Measurements from ENCODE around the gene HAP1.
A peak's percentile ranks its signal among the peaks of the same experiment; 100 is the strongest.
"Not testable (repeated sequence)": the region's sequence is repeated elsewhere in the genome, so short reads cannot be mapped to it uniquely, and the experiment has no call there.

The HAP1 gene

DNA sequence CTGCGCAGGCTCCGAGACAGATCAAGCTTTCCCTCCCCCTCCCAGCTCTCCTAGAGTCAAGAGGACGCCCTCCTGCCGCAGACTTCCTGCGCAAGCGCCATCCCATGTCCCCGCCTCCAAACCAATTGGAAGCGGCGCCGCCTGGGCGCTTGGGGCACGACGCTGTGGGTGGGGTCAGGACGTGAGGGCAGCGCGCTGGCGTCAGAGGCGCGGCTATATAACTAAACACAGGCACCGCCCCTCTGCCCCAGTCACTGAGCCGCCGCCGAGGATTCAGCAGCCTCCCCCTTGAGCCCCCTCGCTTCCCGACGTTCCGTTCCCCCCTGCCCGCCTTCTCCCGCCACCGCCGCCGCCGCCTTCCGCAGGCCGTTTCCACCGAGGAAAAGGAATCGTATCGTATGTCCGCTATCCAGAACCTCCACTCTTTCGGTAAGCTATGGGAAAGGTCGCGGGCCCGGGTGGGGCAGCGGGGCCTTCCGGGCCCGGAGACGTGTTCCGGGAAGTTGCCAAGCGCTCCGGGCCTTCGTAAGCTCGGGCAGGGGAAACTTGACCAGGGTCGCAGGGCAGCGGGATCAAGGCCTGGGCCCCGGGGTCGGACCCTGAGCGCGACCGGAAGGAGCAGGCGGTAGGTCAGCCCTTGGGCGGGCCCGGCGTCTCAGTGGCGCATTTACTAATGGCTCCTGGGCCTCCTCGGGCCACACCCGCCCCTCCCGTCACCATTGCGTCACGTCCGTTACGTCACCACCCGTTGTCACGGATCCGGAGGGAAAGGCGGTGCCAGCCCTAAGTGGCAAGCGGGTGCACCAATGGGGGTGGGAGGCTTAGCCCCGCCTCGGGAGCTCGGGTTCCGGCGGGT, 45.6 kb downstream of the HAP1 start, which contains the start of gene EIF1:
Gene EIF1 (plus strand): TSS at position 245 of the 856 bp plus-strand sequence. CDS start 154 bp downstream, at position 399.
- DNase-seq: peak; percentile 100

DNA sequence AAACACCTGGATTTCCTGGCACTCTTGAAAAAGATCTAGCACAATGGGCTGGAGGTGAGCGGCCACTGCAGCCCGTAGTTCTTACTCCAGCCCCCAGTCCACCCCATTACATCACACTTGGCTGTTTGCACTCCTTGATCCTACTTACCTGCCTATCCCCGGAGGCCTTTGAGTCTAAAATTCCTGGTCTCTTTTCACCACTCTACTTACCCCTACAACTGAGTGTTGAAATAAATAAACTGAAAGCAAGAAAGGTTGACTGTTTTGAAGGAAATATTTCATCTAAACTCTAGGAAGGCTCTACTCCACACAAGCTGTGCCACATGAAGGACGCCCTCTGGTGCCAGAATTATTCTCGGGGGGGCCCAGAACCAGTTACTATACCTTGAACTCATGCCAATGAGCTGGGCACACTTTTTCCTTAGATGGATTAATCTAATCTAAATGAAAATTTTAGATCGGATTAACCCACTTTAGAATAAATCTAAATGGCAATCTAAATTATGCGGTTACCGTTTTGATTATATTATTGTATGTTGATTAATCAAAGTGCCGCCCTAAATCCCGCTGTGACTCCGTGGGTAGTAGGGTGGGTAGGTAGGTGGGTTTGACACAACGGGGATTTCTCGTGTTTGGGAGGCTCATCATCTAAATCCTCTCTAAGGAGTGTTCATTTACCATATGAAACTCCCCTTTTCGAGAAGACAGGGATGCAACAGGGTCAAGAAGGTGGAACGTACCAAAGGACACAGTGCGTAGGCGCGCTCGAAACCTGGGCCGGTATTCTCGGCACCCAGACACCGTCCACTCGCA, 46.4 kb downstream of the HAP1 start:
- DNase-seq: peak; percentile 70

GRCh38 chr17:41686281-41686680, 48.2 kb downstream of the HAP1 start:
- no peak for DNase-seq

GRCh38 chr17:41685753-41686152, 48.7 kb downstream of the HAP1 start:
- DNase-seq: not testable (repeated sequence)

DNA sequence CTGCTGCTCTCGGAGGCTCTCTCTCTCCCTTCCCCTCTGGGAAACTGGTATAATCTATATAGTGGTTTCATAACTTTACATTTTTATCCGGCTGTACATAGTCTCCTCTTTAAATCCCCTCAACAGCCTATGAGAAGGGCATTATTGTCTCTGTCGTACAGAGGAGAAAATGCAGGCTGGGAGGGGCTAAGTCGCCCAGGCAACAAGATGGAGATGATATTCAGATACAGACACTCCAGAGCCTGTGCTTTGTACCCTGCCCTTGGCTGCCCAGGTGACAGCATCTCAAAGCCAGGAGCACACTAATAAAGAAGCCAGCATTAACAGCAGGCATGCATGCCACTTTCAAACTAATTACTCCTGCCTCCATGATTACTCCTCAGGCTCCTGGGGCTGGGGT, 50.4 kb downstream of the HAP1 start:
- no peak for DNase-seq

- DNase-seq: no peak
Observed at GRCh38 chr17:41683441-41684007, 50.9 kb downstream of the HAP1 start.

DNA sequence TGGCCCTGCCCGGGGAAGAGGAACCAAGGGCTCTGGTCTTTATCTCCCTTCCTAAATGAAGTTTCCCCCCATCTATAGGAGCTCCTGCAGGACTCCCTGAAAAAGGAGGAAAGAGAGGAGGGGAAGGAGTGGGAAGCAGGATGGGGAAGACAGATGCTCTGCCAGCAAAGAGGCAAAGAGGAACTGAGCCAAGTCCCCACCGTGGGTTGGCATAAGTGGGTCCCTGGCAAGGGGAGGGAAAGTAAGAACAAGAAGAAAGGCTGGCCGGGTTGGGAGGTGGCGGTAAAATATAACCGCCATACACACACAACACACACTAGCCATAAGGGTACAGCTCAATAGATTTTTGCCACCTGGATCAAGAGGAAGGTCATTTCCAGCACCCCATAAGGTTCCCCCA, 51.8 kb downstream of the HAP1 start:
- no peak for DNase-seq

DNA sequence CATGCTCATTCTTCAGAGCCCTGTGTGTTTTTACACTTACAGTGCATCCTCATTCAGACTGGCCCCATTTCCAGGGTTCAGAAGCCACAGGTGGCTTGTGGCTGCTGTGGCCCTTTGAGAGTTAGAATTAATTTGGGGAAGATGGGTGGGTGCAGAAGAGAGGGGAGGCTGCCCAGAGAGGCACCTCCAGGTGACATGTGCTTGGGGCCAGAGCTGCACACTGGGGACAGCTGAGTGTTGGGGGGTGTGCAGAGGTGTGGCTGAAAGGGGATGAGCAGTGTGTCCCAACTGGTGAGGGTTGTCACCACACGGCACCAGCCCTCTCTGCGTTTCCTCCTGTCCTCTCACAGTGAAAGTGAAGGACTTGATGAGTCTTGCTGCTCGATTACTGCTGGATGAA, 52.7 kb downstream of the HAP1 start:
- DNase-seq: no peak

- DNase-seq: no peak
Observed at GRCh38 chr17:41680426-41681040, 53.9 kb downstream of the HAP1 start.

GRCh38 chr17:41679740-41680425, 54.6 kb downstream of the HAP1 start:
- no peak for DNase-seq

DNA sequence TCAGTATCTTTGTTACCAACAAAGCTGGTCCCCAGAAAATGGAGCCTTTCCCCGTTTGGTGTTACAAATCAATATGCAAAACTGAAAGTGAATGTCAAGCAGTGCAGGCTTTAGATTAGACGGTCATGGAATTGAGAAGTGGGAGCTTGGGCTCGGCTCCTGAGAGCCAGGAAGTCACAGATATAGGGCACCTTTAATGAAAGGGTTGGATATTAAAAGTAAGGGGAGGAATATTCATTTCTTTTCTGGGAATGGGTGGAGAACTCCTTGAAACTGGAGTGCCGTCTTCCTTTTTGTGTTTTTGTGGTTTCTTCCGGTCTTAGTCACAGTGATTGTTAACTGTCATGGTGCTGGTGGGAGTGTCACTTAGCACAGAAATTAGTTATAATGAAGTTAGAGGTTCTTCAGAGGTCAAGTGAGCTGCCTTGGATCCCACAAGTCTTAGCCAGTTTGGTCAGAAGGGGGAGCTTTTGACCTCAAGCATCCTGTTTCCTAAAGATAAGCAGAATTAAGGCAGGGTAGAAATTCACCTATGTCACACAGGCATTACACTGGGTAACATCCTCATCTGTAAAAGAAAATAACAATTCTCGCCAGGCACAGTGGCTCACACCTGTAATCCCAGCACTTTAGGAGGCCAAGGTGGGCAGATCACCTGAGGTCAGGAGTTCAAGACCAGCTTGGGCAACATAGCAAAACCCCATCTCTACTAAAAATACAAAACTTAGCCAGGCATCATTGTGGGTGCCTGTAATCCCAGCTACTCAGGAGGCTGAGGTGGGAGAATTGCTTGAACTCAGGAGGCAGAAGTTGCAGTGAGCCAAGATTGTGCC, 55.3 kb downstream of the HAP1 start:
- peak; percentile 93 for DNase-seq

DNA sequence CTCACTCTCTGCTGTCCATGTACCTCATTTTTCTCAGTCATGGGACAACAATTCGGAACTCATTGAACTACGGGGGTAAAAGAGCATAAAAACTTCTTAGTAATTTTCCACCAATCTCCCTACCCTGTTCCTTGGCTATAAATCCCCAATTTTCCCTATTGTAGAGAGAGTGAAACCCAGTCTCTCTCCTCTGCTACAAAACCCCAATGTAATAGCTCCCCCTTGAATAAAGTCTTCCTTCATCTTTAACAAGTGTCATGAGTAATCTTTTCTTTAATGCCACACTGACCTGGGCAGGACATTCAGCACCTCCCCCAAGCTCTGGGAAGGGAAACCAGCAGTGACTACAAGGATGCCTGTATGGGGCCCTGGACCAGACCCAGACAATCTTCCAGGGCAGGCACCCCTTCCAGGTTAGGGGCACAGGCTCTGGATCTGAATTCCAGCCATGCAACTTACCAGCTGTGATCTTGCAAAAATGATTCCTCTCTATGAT, 56.0 kb downstream of the HAP1 start:
- peak; percentile 58 for DNase-seq

- no peak for DNase-seq
Observed at GRCh38 chr17:41676058-41676419, 58.4 kb downstream of the HAP1 start.

DNA sequence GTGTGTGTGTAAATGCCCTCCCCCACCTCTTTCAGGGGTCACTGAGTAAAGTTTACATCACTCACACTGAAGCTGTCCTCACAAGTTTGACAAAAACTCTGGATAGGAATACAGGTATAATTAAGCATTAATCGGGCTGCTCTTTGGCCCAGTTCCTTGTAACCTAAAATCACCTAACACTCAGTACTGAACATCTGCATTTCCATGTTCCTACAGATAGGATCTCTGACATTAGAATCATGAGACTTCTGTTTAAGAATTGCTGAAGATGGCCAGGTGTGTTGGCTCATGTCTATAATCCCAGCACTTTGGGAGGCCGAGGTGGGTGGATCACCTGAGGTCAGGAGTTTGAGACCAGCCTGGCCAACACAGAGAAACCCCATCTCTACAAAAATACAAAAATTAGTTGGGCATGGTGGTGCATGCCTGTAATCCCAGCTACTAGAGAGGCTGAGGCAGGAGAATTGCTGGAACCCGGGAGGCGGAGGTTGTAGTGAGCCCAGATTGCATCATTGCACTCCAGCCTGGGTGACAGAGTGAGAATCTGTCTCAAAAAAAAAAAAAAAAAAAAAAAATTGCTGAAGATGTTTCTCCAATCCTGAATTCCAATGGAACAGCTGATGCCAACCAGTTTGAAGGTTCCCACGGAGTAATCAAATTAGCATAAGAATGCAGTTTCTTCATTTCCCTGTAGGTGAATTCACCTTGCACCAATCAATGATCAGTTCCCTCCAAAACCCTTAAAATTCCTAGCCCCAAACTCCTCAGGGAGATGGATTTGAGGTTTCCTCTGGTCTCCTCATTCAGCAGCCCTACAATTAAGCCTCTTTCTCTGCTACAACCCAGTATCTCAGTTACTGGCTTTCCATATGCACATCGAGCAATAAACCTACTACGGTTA, 59.0 kb downstream of the HAP1 start:
- not testable (repeated sequence) for DNase-seq

All from activated CD4-positive, alpha-beta T cell treated with anti-CD3 and anti-CD28 coated beads, Interleukin-10, Interleukin-2, amounts not matched to agents 100 ng/mL and 50 ng/mL, durations not matched to agents 16 hours and 8 hours (primary cell).